Progenitor cell of endocrine pancreas (in vitro differentiated cells): ENCODE results near the gene SPEM2. TPM values are rescaled to one million over a fixed set of nuclear protein-coding genes. Genes with fewer than 3 reads are reported as not detected.

Experiments
- DNase-seq: peaks from one replicate; pipeline ENCODE4 v3.0.0; 2021; ENCODE audit warnings: low spot score; ENCODE audit not compliant: unreplicated experiment
- H3K27ac Mint-ChIP-seq: 2 replicates; pipeline ENCODE4 v1.8.0; 2021; ENCODE audit warnings: mild to moderate bottlenecking, moderate library complexity, mixed read lengths
- H3K27me3 Mint-ChIP-seq: 2 replicates; pipeline ENCODE4 v1.8.0; 2021; ENCODE audit warnings: mixed read lengths
- H3K36me3 Mint-ChIP-seq: 2 replicates; pipeline ENCODE4 v1.8.0; 2022; ENCODE audit warnings: mixed read lengths; ENCODE audit not compliant: insufficient read depth
- H3K4me1 Mint-ChIP-seq: 2 replicates; pipeline ENCODE4 v1.8.0; 2021; ENCODE audit warnings: low read depth, mixed read lengths
- H3K4me3 Mint-ChIP-seq: 2 replicates; pipeline ENCODE4 v1.8.0; 2021; ENCODE audit warnings: low read depth, mild to moderate bottlenecking, moderate library complexity, mixed read lengths
- H3K9me3 Mint-ChIP-seq: 2 replicates; pipeline ENCODE4 v1.8.0; 2021; ENCODE audit warnings: low read depth, mixed read lengths
- CTCF ChIP-seq: fragments of 200-600 bp; sonication (generic); IDR thresholded peaks from one replicate; pipeline ENCODE4 v1.5.0; 2021; ENCODE audit warnings: antibody characterized with exemption, mild to moderate bottlenecking; ENCODE audit not compliant: unreplicated experiment
- total RNA-seq: library from RNA; stranded (reverse); gene quantifications from 2 replicates; pipeline ENCODE4 v1.2.1, GENCODE V29; 2021

Gene SPEM2
- total RNA-seq, 1 donor from 2014 or later = not detected

DNA sequence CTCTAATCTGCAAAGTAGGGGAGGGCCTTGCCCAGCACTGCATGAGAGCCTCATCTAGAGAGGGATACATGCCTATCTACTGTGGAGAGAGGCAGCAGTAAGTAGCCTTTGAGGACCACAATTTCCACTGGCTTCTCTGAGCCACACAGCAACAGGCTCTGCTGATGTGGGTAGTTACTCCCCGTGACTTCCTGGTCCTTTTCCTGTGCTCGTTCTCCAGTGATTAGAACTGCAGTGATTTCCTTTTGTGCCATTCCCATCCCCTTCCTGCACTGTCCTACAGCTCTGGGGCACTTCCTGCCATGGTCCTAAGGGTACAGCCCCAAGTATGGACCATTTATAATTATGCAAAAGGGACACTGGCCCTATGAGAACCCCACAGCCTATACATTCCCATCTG lies 34.1 kb upstream of the SPEM2 start:
- Mint-ChIP-seq H3K27ac (no peak overlapping the region), H3K4me1 (peaks cover 5% of the 10 kb centered on the region), H3K4me3 (no peak overlapping the region), H3K36me3 (peaks cover 5% of the 10 kb centered on the region), H3K27me3 (no peaks in the 10 kb centered on the region), H3K9me3 (no peaks in the 10 kb centered on the region)
- no peak for DNase-seq
- no peak for TF ChIP-seq CTCF

DNA sequence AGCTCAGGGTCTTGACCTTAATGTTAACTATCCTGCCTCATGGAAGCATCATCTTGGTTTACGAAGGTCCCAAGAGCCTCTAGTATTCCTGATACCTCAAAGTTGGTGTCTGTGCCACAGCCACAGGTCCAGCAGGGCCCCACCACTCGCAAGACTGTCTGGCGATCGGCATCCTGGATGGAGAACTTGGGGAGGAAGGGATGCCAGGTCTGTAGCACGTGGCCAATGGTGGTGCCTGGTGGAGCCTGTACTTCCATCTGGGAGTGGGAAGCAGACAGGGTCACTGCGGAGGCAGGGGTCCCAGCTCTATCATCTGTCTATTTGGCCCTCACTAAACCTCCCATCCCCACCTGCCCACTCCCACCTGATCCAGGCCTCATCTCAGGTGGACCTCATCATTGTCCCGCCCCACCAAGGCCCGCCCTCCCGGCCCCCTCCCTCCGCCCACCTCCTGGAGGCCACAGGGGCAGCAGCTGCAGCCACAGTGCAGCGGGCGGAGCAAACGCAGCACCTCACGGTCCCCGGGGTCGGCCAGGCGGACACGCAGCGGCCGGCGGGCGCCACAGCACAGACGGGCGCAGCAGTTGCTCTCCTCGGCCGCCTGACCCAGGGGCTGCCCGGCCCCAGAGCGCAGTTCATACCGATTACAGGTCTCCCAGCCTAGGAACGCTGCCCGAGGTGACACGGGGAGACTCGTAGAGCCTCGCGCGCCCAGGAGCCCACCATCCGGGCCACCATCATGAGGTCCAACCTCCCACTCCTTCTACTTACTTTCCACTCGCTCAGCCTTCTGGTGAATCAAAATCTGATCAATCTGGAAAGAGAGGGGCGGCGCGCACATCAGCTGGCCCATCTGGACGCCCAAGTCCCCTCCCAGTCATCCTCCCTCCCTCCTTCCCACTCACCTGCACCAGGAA lies 32.5 kb upstream of the SPEM2 start:
- H3K27me3 Mint-ChIP-seq = no peaks in the 10 kb centered on the region
- peaks cover 4% of the 10 kb centered on the region for H3K36me3 Mint-ChIP-seq
- DNase-seq = no peak
- H3K4me1 Mint-ChIP-seq = peaks cover 5% of the 10 kb centered on the region
- no peak overlapping the region for H3K27ac Mint-ChIP-seq
- H3K4me3 Mint-ChIP-seq = peak overlapping the region; percentile 87
- no peak for TF ChIP-seq CTCF
- H3K9me3 Mint-ChIP-seq = no peaks in the 10 kb centered on the region

DNA sequence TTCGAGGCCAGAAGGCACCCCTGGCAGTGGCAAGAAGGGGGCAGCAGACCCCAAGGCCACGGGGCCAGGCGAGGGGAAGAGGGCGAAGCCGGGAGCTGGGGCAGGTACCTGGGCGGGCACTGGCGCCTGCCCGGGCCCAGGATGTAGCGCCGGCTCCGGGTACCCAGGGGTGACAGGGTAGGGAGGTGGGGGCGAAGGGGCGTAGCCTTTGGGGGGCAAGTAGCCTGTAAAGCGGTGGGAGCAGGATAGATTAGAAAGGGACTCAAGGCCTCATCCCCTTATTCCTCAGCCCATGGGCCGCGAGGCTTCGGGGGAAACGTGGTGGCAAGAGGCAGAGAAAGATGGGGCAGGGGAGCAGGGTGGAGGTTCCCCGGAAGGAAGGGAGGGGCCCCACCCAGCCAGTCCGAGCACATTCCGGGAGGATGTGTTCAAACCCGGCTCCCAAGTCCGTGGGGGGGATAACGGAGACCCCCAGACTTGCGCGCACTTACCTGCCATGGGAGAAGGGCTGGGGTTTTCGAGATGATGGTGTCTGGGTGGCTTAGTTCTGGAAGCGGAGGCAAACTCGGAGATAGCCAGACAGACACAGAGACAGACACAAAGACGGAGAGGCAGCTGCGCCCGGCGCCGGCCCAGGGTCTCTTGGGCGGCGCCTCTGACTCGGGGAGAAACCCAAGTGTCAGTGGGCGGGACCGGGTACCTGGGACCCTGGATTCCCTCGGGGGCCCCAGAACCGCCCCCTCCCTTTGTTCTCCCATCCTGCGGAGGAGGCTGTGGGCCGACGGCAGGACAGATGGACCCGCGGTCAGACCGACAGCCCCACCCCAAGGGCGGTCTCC lies 31.6 kb upstream of the SPEM2 start:
- H3K9me3 Mint-ChIP-seq = no peaks in the 10 kb centered on the region
- H3K4me1 Mint-ChIP-seq = peaks cover 5% of the 10 kb centered on the region
- peaks cover 4% of the 10 kb centered on the region for H3K36me3 Mint-ChIP-seq
- H3K27ac Mint-ChIP-seq = peak overlapping the region; percentile 82
- TF ChIP-seq CTCF = peak; percentile 45
- H3K27me3 Mint-ChIP-seq = no peaks in the 10 kb centered on the region
- H3K4me3 Mint-ChIP-seq = peak overlapping the region; percentile 87
- DNase-seq = peak; percentile 32

- H3K4me3 Mint-ChIP-seq = peak within 1 kb of the TSS; percentile 87
- H3K36me3 Mint-ChIP-seq = no peaks in the 10 kb centered on the region
- H3K4me1 Mint-ChIP-seq = peaks cover 5% of the 10 kb centered on the region
- no peaks in the 10 kb centered on the region for H3K9me3 Mint-ChIP-seq
- peak; percentile 63 for TF ChIP-seq CTCF
- peak; percentile 72 for DNase-seq
- H3K27ac Mint-ChIP-seq = peak within 1 kb of the TSS; percentile 96
- no peaks in the 10 kb centered on the region for H3K27me3 Mint-ChIP-seq
Observed at GRCh38 chr17:7394452-7395191, 30.8 kb upstream of the SPEM2 start, which contains the start of gene PLSCR3. Gene PLSCR3, minus strand, starts transcription at chr17:7394525. Its CDS starts 415 bp downstream, at chr17:7394110.

DNA sequence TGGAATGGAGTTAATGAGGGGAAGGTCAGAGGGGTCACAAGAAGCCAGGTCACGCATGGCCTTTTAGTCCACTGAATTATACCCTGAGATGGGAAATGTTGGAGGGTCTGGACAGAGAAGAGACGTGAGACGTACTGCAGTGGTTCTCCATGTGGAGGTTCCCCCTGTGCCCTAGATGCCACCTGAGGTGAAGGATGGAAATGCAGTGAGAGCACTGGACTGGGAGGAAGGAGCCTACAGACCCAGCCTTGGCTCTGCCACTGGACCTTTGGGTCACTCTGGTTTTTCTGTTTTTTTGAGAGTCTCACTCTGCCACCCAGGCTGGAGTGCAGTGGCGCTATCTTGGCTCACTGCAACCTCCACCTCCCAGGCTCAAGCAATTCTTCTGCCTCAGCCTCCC lies 29.3 kb upstream of the SPEM2 start:
- Mint-ChIP-seq H3K27ac (no peak overlapping the region), H3K27me3 (no peaks in the 10 kb centered on the region), H3K4me3 (peak overlapping the region; percentile 19), H3K4me1 (peaks cover 5% of the 10 kb centered on the region), H3K9me3 (no peaks in the 10 kb centered on the region), H3K36me3 (no peaks in the 10 kb centered on the region)
- no peak for DNase-seq
- no peak for TF ChIP-seq CTCF
